HG03103 (cell line): ENCODE measurements around the gene KIAA0586.
"Not testable (repeated sequence)": the region's sequence is repeated elsewhere in the genome, so short reads cannot be mapped to it uniquely, and the experiment has no call there.

Source experiments
- ATAC-seq: cut with Tn5 transposase; IDR thresholded peaks from one replicate; pipeline ENCODE4 v1.9.1; 2021; ENCODE audit warnings: low read depth; ENCODE audit not compliant: unreplicated experiment

KIAA0586 gene

GRCh38 chr14:58588321-58588720 is 160.8 kb downstream of the KIAA0586 start:
- ATAC-seq, result not testable (repeated sequence)

- no peak for ATAC-seq
These were observed 166.5 kb downstream of the KIAA0586 start for GRCh38 chr14:58593977-58594376.

- no peak for ATAC-seq
These were observed 169.5 kb downstream of the KIAA0586 start for GRCh38 chr14:58597041-58597440.

- ATAC-seq, result no peak
These were observed 170.7 kb downstream of the KIAA0586 start for GRCh38 chr14:58598028-58598803.

GRCh38 chr14:58598804-58599525 is 171.4 kb downstream of the KIAA0586 start:
- ATAC-seq, result no peak

GRCh38 chr14:58599707-58600106 is 172.2 kb downstream of the KIAA0586 start:
- ATAC-seq, result no peak
